IPS-NIHi11 (cell line): ENCODE measurements around the gene AP1M2.
"Not testable (repeated sequence)": the region's sequence is repeated elsewhere in the genome, so short reads cannot be mapped to it uniquely, and the experiment has no call there.

Source experiments
- DNase-seq: peaks from one replicate; pipeline ENCODE4 v3.0.0; 2012; ENCODE audit warnings: mixed read lengths, low spot score

The AP1M2 gene

DNA sequence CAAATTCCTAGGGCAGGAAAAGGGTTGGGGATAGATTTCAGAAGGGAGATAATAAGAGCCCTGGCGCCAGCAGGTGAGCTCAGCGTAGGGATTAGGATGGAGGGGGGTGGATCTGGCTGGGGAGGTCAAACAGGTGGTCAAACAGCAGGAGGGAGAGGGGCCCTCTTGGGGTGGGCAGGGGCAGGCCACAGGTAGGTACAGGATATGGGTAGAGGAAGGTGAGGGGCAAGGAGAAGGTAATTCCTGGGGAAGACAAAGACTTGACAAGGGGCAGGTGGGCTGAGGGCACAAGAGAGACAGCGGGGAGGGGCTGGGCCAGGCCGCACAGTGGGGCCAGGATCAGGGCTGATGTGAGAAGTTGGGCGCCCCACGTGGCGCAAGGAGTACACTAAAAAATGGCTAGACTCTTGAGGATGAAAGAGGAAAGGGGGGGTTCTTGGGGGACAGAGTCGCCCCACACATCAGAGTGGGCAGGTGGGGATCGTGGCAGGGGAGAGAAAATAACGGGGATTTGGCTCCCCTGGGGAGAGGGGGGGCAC is 22.0 kb downstream of the AP1M2 start:
- peak; percentile 86 for DNase-seq

DNA sequence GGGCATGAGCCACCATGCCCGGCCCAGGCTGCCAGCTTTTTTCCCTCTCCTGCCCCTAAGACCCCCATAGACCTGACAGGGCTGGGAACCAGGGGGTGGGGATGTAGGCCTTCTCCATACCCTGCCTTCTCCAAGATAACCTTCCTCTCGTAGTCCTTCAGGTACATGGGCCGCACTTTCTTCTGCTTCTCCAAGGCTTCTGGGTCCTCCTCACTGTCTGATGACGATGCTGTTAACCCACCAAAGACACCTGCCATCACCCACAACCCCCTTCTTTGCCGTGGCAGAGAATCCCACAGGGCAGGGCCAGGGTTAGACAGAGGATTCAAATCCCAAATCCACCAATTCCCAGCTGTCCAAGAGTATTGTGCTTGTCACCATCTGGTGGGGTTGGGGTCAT is 24.5 kb downstream of the AP1M2 start:
- no peak for DNase-seq

DNA sequence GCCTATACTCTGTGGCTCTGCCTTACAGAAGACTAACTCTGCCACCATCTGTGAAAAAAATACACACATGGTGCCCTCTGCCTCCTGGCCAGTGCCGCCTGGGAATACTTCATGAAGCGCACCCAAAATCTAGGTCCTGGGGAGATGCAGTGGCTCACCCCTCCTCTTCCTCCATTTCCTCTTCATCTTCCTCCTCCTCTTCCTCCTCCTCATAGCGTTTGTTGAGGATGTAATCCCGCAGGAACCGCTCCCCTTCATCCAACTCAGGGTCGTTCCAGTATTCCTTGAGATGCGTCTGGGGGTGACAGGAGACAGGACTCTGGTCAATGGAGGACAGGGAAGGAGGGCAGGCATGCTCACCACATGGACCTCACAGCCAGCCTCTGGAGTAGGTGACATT is 27.0 kb downstream of the AP1M2 start:
- no peak for DNase-seq

DNA sequence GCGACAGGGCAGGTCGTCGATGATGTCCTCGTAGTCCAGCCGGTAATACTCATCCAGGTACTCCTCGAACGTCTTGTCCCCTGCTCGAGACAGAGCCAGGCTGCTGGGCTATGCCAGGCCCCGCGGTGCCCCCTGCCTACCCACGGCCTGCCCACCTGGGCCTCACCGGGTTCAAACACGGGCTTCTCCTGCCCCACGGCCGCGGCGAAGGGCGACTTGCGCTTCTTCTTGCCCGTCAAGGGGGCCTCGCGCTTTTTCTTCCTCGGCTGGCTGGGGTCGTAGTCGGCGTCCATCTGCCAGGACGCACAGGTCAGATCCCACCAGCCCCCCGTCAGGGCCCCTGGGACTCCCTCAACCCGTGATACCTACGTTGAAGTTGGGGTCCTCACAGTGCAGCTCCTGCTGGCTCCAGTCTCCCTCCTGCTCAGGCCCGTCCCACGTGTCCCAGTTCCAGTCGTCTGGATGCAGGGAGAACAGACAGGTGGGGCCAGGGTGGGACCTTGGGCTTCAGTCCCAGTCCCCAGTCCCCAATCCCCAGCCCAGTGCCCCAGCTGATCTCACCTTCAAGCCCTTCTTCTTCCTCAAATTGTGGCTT is 29.4 kb downstream of the AP1M2 start:
- no peak for DNase-seq

DNA sequence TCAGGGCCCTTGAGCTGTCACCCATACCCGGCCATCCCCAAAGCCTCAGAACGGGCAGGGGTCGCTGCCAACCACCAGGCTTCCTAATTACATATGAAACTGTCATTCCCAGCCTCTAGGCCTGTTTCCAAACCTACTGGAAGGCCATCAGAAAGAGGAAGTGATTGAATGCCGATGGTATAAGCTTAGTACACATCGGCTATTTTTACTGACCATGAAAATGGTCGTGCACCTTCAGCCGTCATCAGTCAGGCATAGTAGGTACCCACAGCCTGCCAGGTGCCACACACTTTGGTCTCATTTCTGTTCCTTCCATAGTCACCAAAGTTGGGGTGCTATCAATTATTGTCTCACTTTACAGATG is 31.5 kb downstream of the AP1M2 start:
- no peak for DNase-seq

DNA sequence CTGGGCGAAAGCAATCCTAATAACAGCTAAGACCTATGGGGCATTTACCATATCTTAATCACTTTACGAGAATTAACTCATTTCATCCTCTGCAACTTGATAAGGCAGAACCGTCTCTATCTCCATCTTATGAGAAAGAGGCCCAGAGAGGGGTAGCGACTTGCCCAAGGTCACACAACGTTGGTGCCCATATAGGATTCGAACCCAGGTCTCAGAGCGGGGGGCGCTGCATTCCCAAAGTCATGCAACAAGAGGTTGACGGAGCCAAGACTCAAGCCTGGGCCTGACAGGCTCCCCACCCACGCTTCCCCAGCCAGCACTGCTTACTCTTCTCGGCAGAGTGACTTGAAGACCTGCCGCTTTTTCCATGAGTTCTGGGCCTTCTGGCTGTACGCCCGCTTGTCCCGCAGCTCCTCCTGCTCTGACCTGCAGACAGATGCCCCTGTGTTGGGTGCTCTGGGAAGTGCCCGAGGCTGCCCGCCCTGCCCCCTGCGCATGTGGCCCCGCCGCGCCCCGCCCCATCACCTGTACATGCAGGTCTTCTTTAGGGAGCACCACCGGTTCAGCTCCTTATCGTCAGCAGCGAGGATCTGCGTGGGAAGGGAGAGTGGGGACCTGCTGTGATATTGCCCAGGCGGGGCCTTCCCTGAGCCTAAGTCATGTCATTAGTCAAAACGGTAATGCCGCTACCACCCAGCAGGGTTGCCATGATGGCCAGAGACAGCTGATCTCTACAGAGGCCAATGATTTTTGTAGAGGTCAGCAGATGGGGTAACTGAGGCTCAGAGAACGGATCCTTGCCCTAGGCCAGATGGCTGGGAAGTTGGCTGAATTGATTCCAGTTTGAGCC is 32.1 kb downstream of the AP1M2 start:
- no peak for DNase-seq

DNA sequence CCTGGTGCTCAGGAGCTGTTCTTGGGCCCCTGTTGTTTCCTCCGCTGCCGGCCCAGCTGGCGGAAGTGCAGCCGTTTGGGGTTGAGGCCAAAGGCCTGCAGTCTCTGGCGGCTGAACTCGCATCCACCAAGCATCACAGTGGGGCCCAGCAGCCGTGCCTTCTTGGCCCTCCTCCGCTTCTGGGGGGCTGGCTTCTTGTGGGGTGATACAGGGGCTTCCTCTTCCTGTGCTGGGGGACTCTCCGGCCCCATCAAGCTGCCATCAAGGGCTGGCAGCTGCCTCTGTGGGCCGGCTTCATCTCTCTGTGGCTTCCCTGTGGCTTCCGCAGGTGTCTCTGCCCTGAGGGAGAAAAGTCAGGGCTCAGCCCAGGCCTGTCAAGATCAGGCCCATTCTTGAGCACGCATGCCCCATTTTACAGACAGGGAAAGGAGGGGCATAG is 33.1 kb downstream of the AP1M2 start:
- DNase-seq: no peak

DNA sequence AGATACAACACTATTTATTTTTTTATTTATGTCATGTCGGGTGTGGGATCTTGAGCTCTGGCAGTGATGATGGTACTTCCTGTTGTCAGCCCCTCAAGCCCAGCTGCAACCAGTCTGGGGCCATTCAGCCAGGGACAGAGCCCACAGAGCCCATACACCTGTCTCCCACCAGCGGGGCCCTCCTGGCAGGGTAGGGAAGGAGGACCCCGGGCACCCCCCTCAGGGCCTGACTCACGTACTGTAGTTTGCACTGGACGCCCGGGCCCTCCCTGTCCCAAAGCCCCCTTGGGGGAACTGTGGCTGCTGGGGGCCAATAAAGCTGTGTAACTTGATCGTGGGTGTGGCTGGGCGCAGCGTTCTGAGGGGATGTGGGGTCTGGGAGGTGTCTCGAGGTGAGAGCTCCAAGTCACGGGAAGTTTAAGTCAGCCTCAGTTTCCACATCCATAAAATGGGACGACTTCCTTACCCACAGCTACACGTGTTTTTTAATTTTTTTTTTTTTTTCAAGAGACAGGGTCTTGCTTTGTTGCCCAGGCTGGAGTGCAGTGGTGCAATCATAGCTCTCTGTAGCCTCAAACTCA is 33.9 kb downstream of the AP1M2 start:
- DNase-seq: no peak

DNA sequence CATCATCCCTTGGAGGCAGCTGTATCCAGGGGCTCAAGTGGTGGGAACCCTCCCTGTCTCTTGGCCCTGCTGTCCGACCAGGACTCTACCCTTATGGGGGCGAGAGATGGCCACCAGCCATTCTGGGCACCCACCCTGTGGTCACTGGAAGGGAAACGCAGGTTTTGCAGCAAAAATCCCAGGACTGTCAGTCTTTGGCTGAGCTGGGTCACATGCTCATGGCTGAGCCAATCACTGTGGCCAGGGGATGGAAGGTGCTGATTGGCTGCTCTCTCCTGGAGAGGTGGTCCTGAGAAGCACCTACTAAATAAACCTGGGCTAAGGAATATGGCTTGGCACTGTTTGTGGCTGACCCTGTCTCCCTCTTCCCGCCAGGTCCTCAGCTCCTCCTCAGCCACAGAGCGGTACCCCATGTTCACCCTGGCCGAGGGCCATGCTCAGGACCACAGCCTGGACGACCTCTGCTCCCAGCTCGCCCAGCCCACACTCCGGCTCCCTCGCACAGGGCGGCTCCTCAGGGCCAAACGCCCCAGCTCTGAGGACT is 34.5 kb downstream of the AP1M2 start:
- DNase-seq: peak; percentile 84

DNA sequence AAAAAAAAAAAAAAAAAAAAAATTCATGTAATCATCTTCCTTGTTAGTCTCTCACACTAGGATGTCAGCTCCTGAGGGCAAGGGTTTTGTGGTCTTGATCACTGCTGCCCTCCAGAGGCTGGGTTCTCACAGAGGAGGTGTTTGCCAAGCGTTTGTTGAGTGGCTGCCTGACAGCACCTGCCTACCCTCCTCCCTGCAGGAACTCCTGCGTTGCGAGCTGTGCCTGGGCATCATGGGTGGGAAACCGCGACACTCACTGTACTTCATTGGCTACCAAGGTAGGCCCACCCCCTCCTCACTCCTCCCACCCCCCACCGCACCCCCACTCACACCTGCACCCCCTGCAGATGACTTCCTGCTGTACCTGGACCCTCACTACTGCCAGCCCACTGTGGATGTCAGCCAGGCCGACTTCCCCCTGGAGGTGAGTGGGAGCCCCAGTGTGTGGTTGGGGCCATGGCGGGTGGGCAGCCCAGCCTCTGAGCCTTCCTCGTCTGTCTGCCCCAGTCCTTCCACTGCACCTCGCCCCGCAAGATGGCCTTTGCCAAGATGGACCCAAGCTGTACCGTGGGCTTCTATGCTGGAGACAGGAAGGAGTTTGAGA is 35.3 kb downstream of the AP1M2 start:
- no peak for DNase-seq

DNA sequence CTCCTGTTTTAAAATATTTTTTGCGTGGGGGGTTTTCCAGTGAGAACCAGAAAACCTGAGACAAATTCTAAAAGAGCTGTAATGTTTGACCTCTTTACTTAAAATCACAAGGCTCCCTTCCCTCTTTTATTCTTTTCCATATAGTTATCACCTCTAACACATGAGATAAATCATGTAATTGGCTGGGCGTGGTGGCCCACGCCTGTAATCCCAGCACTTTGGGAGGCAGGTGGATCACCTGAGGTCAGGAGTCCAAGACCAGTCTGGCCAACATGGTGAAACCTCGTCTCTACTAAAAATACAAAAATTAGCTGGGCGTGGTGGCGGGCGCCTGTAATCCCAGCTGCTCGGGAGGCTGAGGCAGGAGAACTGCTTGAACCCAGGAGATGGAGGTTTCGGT is 36.1 kb downstream of the AP1M2 start:
- not testable (repeated sequence) for DNase-seq

DNA sequence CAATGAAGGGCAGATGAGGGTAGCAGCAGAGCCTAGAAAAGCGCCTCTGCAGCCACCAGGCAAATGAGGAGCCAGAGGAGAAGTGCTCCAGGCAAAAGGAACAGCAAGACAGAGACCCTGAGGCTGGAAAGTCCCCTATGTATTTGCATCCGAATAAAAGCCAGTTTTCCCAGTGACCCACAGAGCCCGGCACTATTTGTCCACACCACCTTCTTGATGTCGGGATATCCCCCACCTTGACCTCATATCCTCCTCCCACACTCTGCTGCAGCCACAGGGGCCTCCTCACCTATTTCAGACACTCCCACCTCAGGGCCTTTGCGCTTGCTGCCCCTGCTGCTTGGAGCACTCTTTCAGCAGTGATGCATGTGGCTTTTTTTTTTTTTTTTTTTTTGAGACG is 36.8 kb downstream of the AP1M2 start:
- DNase-seq: no peak

DNA sequence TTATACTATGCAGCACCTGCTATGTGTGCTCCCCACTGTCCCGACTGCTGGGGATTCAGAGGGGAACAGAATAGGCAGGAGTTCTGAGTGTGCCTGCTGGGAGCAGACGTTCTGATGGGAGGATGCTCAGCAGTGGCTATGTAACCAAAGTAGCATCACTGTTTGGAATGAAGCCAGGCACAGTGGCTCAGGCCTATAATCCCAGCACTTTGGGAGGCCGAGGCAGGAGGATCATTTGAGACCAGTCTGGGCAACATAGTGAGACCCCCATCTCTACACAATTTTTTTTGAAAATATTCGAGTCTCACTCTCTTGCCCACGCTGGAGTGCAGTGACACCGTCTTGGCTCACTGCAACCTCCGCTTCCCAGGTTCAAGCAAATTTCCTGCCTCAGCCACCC is 37.4 kb downstream of the AP1M2 start:
- DNase-seq: no peak

DNA sequence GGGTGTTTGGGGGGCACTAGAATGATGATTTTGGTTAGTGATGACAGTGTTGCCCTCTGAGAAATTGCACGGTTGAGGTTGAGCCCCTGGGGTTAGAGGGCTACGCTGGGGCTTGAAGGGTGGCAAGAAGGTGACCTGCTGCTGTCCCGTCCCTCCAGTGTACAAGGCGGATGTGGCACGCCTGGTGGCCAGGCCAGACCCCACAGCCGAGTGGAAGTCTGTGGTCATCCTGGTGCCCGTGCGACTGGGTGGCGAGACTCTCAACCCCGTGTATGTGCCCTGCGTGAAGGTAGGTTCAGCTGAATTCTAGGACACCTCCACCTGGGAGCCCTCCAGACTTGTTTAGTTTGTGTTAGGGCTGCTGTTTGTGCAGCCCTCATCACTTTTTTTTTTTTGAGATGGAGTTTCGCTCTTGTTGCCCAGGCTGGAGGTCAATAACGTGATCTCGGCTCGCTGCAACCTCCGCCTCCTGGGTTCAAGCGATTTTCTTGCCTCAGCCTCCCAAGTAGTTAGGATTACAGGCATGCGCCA is 38.3 kb downstream of the AP1M2 start:
- no peak for DNase-seq

DNA sequence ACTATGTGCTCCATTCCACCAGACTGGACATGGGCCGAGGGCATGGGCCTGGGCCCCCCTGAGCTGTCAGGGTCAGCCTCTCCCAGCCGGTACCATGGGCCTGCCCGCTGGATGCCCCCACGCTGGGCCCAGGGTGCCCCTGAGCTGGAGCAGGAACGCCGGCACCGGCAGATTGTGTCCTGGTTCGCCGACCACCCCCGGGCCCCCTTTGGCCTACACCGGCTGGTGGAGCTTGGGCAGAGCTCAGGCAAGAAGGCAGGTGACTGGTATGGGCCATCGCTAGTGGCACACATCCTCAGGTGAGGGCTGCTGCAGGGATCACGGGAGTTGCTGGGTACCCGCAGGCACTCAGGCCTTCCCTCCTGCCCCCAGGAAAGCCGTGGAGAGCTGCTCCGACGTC is 40.3 kb downstream of the AP1M2 start:
- no peak for DNase-seq

DNA sequence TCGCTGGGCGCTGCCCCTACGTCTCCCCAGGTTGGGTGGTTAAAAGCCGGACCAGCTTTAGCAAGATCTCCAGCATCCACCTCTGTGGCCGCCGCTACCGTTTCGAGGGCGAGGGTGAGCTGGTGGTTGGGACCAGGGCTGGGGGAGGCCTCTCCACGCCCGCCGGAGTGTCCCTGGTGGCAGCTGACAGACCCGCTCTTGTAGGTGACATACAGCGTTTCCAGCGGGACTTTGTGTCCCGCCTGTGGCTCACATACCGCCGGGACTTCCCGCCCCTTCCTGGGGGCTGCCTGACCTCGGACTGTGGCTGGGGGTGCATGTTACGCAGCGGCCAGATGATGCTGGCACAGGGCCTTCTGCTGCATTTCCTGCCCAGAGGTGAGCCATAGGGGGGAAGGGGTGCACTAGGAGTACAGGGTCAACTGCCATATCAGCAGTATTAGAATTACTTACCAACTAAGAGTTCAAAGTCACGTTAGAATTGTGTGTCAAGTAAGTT is 42.3 kb downstream of the AP1M2 start:
- no peak for DNase-seq

DNA sequence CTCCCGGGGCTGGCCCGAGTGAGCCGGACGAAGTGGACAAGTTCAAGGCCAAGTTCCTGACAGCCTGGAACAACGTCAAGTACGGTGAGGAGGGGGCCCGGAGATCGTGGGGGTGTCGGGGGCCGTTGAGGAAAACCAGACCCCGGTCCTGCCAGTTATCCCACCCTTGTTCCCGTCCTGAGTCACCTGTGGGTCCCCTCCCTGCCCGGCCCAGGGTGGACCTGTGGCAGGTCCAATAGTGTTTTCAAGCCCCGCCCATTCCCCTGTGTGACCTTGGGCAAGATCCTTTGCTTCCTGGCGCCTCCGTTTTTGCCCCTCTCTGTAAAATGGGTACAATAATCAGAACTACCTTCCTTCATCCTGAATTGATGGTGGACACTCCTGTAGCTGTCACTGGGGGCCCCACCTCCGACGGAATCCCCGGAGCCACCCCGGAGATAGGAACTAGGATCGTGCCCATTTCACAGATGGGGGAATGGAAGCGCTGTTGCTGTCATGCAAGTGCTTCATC is 42.8 kb downstream of the AP1M2 start:
- peak; percentile 60 for DNase-seq

DNA sequence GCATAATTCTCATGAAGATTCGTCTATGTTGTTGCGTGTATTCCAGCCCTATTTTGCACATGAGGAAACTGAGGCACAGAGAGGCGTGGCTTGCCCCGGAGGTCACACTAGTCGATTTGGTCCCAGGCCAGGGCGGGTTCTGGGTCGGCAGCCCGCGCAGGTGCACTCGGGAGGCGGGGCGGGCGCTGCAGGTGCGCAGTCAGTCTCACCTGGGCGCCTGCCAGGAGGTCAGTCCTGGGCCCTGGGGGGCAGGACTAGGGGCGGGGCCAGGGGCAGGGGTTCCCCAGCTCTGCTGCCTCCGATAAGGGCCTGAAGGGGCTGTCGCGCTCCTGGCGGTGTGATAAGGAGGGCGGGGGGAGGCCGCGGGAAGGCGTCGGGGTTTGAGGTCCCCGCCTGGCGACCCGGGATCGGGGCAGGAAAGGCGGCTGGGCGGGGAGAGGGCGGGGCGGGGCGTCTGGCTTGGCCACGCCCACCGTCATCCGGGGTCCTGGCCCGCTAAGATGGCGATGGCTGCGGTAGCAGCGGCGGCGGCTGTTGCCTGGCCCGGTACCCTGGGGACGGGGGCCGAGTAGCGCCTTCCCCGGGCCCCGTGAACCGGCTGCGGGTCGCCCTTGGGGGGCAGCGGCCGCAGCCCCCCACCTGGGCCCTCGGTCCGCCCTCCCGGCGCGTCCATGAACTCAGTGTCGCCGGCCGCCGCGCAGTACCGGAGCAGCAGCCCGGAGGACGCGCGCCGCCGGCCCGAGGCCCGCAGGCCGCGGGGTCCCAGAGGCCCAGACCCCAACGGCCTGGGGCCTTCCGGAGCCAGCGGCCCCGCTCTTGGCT is 43.5 kb downstream of the AP1M2 start, which contains the start of gene ATG4D:
TSS of gene ATG4D (plus strand) at position 485 of the 822 bp plus-strand sequence. CDS start at position 672, 187 bp downstream.
- peak; percentile 100 for DNase-seq

DNA sequence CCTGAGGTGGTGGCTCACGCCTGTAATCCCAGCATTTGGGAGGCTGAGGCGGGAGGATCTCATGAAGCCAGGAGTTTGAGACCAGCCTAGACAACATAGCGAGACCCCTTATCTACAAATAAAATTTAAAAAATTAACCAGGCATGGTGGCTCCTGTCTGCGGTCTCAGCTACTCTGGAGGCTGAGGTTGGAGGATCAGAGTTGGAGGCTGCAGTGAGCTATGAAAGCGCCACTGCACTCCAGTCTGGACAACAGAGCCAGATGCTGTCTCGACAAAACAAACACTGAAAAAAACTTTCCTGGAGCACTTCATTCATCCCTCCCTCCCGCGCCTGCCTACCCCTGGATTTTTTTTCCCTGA is 44.1 kb downstream of the AP1M2 start:
- DNase-seq: no peak

DNA sequence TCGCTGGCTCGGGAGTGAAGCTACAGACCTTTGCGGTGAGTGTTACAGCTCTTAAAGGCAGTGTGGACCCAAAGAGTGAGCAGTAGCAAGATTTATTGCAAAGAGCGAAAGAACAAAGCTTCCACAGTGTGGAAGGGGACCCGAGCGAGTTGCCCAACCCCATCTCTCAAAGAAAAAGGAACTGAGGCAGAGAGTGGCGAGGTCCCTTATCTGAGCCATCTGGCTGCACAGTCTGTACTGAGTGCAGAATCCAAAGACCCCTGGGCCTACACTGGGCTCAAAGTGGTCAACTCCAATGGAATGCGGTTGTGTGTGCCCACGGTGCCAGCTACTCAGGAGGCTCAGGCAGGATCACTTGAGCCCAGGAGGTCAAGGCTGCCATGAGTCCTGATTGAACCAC is 48.1 kb downstream of the AP1M2 start:
- not testable (repeated sequence) for DNase-seq
